GM18505 (cell line): ENCODE measurements around the gene PCDHGC3.
"Not testable (repeated sequence)": the region's sequence is repeated elsewhere in the genome, so short reads cannot be mapped to it uniquely, and the experiment has no call there.

Experiments
- ATAC-seq: cut with Tn5 transposase; IDR thresholded peaks from one replicate; pipeline ENCODE4 v1.9.1; 2021; ENCODE audit not compliant: unreplicated experiment
- POLR2A ChIP-seq: IDR thresholded peaks from 4 replicates; pipeline ENCODE4 v1.6.1; 2011; ENCODE audit warnings: borderline replicate concordance; ENCODE audit not compliant: insufficient read depth, insufficient read length; ENCODE audit errors: extremely low read depth

The PCDHGC3 gene

GRCh38 chr5:141475625-141476131 is at the start of gene PCDHGC3:
TSS of gene PCDHGC3 (plus strand) at chr5:141475966. CDS start at chr5:141476117, 151 bp downstream.
- peak; percentile 96 for ATAC-seq
- TF ChIP-seq POLR2A: peak; percentile 54

- no peak for TF ChIP-seq POLR2A
- no peak for ATAC-seq
These were observed 47.9 kb upstream of the PCDHGC3 start for GRCh38 chr5:141427783-141428426.

- peak; percentile 92 for ATAC-seq
These were observed 45.2 kb upstream of the PCDHGC3 start, which contains the start of gene PCDHGA12 for GRCh38 chr5:141430332-141431113. TSS of gene PCDHGA12 (plus strand) at chr5:141430507. CDS start at chr5:141430760, 253 bp downstream.

DNA sequence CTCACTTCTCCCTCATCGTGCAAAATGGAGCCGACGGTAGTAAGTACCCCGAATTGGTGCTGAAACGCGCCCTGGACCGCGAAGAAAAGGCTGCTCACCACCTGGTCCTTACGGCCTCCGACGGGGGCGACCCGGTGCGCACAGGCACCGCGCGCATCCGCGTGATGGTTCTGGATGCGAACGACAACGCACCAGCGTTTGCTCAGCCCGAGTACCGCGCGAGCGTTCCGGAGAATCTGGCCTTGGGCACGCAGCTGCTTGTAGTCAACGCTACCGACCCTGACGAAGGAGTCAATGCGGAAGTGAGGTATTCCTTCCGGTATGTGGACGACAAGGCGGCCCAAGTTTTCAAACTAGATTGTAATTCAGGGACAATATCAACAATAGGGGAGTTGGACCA is 44.5 kb upstream of the PCDHGC3 start:
- peak; percentile 46 for ATAC-seq

More at GRCh38 chr5:141430332-141431113, 45.2 kb upstream of the PCDHGC3 start, which contains the start of gene PCDHGA12:
- no peak for TF ChIP-seq POLR2A

DNA sequence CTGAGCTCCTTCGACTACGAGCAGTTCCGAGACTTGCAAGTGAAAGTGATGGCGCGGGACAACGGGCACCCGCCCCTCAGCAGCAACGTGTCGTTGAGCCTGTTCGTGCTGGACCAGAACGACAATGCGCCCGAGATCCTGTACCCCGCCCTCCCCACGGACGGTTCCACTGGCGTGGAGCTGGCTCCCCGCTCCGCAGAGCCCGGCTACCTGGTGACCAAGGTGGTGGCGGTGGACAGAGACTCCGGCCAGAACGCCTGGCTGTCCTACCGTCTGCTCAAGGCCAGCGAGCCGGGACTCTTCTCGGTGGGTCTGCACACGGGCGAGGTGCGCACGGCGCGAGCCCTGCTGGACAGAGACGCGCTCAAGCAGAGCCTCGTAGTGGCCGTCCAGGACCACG is 43.5 kb upstream of the PCDHGC3 start:
- not testable (repeated sequence) for ATAC-seq

More for the DNA sequence above, 44.5 kb upstream of the PCDHGC3 start:
- no peak for TF ChIP-seq POLR2A

- not testable (repeated sequence) for ATAC-seq
These were observed 43.0 kb upstream of the PCDHGC3 start for GRCh38 chr5:141432726-141433125.

DNA sequence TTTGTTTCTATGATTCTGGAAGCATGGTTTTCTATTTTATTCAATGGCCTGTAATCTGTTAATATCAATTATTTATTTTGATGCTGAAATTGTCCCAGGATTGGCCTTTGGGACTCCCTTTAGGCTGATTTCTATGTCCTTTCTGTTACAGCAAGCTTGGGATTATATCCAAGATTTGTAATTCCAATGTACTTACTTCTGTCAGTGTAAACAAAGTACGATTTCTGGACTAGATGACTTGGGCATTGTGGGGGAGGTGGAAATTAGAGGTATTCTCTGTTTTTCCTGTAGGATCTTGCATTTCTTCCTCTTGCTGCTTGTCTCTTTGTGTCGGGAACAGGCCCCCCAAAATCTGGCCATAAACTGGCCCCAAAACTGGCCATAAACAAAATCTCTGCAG is 41.8 kb upstream of the PCDHGC3 start:
- ATAC-seq: no peak
- no peak for TF ChIP-seq POLR2A

GRCh38 chr5:141437221-141437620 is 38.5 kb upstream of the PCDHGC3 start:
- no peak for ATAC-seq
- no peak for TF ChIP-seq POLR2A

DNA sequence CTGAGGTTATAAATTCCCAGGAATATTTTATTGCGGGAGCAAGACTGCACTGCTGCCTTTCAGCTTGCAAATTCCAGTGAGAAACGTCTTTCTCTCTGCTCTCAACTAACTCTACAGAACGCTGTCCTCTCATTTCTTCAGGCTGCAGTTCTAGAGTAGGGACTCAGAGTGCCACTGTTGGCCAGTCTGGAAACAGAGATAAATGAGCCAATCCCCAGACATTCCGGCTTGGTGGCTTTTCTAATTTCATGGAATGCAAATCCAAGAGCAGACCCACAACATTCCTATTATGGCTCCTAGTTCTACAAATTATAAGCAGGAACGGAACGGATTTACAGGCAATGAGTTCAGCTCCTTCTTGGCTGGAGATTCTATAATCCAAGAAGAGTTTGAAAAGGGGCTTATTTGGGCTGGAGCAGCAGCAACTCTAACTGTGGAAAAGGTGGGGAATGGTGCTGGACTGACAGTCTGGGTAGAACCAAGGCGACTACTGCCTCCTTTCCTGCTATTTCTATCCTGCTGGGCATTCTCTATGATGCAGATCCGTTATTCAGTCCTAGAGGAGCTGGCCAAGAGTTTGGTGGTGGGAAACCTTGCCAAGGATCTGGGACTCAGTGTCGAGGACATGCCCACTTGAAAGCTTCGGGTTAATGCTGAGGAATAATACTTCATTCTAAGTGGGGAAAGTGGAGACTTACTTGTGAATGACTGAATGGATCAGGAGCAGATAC is 36.2 kb upstream of the PCDHGC3 start:
- no peak for TF ChIP-seq POLR2A
- no peak for ATAC-seq

DNA sequence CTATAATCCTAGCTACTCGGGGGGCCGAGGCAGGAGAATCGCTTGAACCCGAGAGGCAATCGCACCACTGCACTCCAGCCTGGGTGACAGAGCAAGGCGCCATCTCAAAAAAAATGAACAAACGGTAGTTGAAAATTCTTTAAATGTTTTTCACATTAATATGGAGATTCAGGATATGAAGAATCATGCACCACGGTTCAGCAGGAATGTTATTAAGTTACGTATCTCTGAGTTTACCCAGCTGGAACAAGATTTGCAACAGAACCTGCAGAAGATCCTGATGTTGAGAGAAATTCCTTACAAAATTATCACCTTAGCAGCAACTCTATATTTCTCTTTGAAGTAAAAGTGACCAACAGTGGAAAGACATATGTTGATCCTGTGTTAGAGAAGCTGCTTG is 35.4 kb upstream of the PCDHGC3 start:
- no peak for ATAC-seq
- no peak for TF ChIP-seq POLR2A

GRCh38 chr5:141441571-141442170 is 34.1 kb upstream of the PCDHGC3 start:
- no peak for TF ChIP-seq POLR2A
- ATAC-seq: no peak

GRCh38 chr5:141465351-141465750 is 10.4 kb upstream of the PCDHGC3 start:
- ATAC-seq: no peak

More at GRCh38 chr5:141465351-141465750, 10.4 kb upstream of the PCDHGC3 start:
- TF ChIP-seq POLR2A: no peak
